ENCODE measurements around the gene EMC7.
"Not testable (repeated sequence)": the region's sequence is repeated elsewhere in the genome, so short reads cannot be mapped to it uniquely, and the experiment has no call there.

The EMC7 gene

GRCh38 chr15:34085746-34086145, 15.9 kb downstream of the EMC7 start:
- DNase-seq (ENCODE audit: low spot score): no peak

GRCh38 chr15:34084086-34084485, 17.6 kb downstream of the EMC7 start:
- DNase-seq (ENCODE audit: low spot score): no peak

- DNase-seq (ENCODE audit: low spot score): no peak
Measured at GRCh38 chr15:34079904-34080303, 21.8 kb downstream of the EMC7 start.

- no peak for DNase-seq (ENCODE audit: low spot score)
Measured at GRCh38 chr15:34078900-34079299, 22.8 kb downstream of the EMC7 start.

- DNase-seq (ENCODE audit: low spot score): no peak
Measured at GRCh38 chr15:34076785-34077184, 24.9 kb downstream of the EMC7 start.

- no peak for DNase-seq (ENCODE audit: low spot score)
Measured at GRCh38 chr15:34070003-34070402, 31.7 kb downstream of the EMC7 start.

GRCh38 chr15:34065941-34066340, 35.7 kb downstream of the EMC7 start:
- no peak for DNase-seq (ENCODE audit: low spot score)

GRCh38 chr15:34065261-34065660, 36.4 kb downstream of the EMC7 start:
- DNase-seq (ENCODE audit: low spot score): no peak

GRCh38 chr15:34064438-34064837, 37.2 kb downstream of the EMC7 start:
- no peak for DNase-seq (ENCODE audit: low spot score)

- no peak for DNase-seq (ENCODE audit: low spot score)
Measured at GRCh38 chr15:34059946-34060345, 41.7 kb downstream of the EMC7 start.

GRCh38 chr15:34059476-34059875, 42.2 kb downstream of the EMC7 start:
- DNase-seq (ENCODE audit: low spot score): no peak

- DNase-seq (ENCODE audit: low spot score): no peak
Measured at GRCh38 chr15:34056911-34057310, 44.8 kb downstream of the EMC7 start.

- DNase-seq (ENCODE audit: low spot score): no peak
Measured at GRCh38 chr15:34055868-34056595, 45.6 kb downstream of the EMC7 start.

- DNase-seq (ENCODE audit: low spot score): no peak
Measured at GRCh38 chr15:34054081-34054707, 47.5 kb downstream of the EMC7 start.

- DNase-seq (ENCODE audit: low spot score): not testable (repeated sequence)
Measured at GRCh38 chr15:34050385-34050784, 51.3 kb downstream of the EMC7 start.

GRCh38 chr15:34049112-34049511, 52.5 kb downstream of the EMC7 start:
- no peak for DNase-seq (ENCODE audit: low spot score)

- DNase-seq (ENCODE audit: low spot score): no peak
Measured at GRCh38 chr15:34047893-34048775, 53.5 kb downstream of the EMC7 start.

- no peak for DNase-seq (ENCODE audit: low spot score)
Measured at GRCh38 chr15:34046471-34047145, 55.1 kb downstream of the EMC7 start.

- no peak for DNase-seq (ENCODE audit: low spot score)
Measured at GRCh38 chr15:34043813-34044212, 57.8 kb downstream of the EMC7 start.

GRCh38 chr15:34043391-34043790, 58.3 kb downstream of the EMC7 start:
- DNase-seq (ENCODE audit: low spot score): no peak

- no peak for DNase-seq (ENCODE audit: low spot score)
Measured at GRCh38 chr15:34039790-34040113, 61.9 kb downstream of the EMC7 start.

Data from SK-N-DZ (cell line).